Measurements from ENCODE around the gene TUFM. TPM values are rescaled to one million over a fixed set of nuclear protein-coding genes. Genes with fewer than 3 reads are reported as not detected.
A peak's percentile ranks its signal among the peaks of the same experiment; 100 is the strongest.
"Not testable (repeated sequence)": the region's sequence is repeated elsewhere in the genome, so short reads cannot be mapped to it uniquely, and the experiment has no call there.

TUFM gene
- 191 and 198 TPM in 2 replicates for total RNA-seq (2014; rRNA removed; shearing (Covaris generic))
- 228 and 267 TPM in 2 replicates for polyA plus RNA-seq (2015; cell fraction: cytosol; rRNA removed)
- polyA plus RNA-seq (2015; cell fraction: nucleus; rRNA removed) = 527 and 642 TPM in 2 replicates

DNA sequence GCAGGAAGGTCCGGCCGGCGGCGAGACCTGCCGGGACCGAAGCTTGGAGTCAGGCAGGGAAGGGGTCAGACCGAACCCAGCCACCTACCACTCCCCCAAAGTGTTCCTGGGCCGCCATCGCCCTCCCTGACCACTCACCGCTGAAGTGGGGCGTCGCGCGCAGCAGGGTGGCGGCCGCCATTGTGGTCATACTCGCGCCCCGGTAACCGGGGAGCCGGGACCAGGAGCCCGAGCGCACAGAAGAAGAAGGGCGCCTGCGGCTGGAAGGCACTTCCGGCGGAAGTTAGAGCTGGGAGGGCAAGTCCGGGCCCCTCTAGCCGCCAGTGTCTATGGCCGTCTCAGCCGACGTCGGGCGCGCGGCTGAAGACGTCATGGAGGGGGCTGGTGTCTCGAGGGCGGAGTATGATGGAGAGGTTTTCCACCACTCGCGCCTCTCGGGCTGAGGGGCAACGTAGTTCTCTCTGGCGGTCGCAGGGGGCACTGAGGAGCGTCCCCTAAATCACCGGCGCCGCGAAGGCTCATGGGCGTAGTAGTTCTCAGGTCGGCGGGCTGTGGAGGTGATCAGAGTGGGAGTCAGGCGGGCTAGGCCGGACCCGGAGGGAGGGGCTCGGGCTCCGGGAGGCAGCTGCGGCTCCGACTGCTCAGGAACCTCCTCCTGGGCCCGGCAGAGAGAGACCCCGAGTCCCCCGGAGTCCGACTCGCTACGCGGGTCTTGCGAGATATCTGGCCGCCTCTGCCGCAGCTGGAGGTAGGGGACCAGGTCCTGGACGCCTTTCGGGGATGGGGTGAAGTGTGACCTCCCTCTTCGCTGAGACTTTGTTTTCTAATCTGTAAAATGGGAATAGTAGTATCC is at the start of gene TUFM:
Gene TUFM (minus strand): TSS at position 269 of the 853 bp plus-strand sequence. CDS start 79 bp downstream, at position 190.
- peak; percentile 97 for DNase-seq (ENCODE audit: low read depth, low spot score)
- in situ Hi-C loops (cut with HindIII; ENCODE audit: low pct_unique_long_range_greater_than_20kb, low sequenced_read_pairs) = no loop called here

DNA sequence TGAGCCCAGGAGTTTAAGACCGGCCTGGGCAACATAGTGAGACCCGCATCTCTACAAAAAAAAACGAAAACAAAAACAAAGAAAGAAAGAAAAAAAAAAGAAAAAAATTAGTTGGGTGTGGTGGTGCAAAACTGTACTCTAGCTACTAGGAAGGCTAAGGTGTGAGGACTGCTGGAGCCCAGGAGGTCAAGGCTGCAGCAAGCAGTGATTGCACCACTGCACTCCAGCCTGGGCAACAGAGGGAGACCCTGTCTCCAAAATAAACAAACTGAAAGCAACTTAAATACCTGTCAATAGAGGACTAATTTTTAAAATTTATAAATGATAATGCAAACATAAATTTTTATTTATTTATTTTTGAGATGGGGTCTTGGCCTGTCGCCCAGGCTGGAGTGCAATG is 49.5 kb upstream of the TUFM start:
- DNase-seq (ENCODE audit: low read depth, low spot score) = no peak
- in situ Hi-C loops (cut with HindIII; ENCODE audit: low pct_unique_long_range_greater_than_20kb, low sequenced_read_pairs) = no loop called here

DNA sequence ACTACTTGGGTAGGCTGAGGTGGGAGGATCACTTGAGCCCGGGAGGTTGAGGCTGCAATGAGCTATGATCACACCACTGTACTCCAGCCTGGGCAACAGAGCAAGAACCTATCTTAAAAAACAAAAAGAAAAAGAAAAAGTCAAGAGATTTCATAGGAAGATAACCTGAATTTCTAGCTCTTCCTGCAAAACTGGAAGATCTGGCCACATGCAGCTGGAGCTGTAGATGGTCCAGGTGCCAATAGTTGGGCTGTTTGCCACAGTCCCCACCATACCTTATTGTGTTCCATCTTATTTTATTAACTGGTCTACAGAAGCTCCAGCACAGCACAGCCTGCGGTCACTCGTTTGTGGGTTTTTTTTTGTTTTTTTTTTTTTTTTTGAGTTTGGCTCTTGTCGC is 47.1 kb upstream of the TUFM start:
- in situ Hi-C loops (cut with HindIII; ENCODE audit: low pct_unique_long_range_greater_than_20kb, low sequenced_read_pairs) = no loop called here

DNA sequence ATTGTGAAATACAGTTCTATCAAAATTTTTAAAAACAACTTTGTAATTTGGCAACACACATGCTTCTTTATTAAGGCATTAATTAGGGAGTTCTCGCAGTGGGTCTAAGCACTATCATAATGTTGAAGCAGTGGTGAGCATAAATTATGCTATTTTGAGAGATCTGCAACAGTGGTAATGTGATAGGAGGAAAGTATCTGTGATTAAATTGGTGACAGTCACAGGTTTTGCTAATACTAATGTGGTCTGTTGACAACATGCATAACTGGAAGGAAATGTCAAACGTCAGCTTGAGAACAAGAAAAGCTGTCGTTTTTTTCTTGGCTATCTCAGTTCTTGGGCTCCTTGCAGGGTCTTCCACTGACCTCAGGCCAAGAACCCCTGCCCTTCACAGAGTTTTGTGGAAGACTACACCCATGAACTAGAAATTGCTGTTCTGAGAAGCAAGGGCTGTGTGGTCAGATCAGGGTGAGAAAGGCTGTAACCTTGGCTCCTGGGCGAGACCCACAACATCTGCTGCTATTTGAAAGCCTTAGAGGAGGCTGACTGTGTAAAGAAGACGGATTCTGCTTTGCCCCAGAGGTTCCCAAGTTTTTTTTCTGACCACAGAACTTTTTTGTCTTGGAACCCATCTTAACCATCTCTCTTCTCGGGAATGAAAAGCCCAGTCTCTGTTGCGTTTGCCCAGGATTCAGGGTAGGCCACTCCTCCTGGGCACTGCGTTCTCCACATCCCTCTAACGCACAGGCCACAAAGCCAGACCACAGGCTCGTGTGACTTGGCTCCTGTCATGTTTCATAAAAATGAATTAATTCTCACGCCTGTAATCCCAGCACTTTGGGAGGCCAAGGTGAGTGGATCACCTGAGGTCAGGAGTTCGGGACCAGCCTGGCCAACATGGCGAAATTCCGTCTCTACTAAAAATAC is 46.1 kb upstream of the TUFM start:
- no peak for DNase-seq (ENCODE audit: low read depth, low spot score)
- in situ Hi-C loops (cut with HindIII; ENCODE audit: low pct_unique_long_range_greater_than_20kb, low sequenced_read_pairs) = no loop called here

More for the DNA sequence above, 47.1 kb upstream of the TUFM start:
- DNase-seq (ENCODE audit: low read depth, low spot score) = no peak

DNA sequence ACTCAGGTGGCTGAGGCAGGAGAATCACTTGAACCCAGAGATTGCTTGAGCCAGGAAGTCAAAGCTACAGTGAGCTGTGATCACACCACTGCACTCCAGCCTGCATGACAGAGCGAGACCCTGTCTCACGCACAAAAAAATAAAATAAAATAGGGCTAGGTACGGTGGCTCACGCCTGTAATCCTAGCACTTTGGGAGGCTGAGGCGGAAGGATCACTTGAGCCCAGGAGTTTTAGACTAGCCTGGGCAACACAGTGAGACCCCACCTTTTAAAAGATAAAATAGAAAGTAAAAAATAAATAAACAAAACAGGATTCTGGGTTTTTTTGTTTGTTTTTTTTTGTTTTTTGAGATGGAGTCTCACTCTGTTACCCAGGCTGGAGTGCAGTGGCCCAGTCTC is 44.2 kb upstream of the TUFM start:
- DNase-seq (ENCODE audit: low read depth, low spot score); in situ Hi-C loops (cut with HindIII; ENCODE audit: low pct_unique_long_range_greater_than_20kb, low sequenced_read_pairs): not testable (repeated sequence)

DNA sequence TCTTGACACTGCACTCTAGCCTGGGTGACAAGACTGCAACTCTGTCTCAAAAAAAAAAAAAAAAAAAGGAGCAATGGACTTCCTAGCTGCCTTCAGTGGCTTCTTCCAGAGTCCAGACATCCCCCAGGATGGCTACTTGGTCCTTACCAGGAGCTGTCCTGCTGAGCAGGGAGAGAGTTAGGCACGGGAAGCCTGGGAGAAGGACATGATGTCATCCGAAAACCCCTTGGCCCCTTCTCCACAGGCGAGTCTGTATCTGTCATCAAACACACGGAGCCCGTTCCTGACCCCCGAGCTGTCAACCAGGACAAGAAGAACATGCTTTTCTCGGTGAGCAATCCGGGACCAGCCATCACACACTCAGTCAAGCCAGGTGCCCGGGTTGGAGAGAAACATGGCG is 40.8 kb upstream of the TUFM start:
- no peak for DNase-seq (ENCODE audit: low read depth, low spot score)
- in situ Hi-C loops (cut with HindIII; ENCODE audit: low pct_unique_long_range_greater_than_20kb, low sequenced_read_pairs) = no loop called here

DNA sequence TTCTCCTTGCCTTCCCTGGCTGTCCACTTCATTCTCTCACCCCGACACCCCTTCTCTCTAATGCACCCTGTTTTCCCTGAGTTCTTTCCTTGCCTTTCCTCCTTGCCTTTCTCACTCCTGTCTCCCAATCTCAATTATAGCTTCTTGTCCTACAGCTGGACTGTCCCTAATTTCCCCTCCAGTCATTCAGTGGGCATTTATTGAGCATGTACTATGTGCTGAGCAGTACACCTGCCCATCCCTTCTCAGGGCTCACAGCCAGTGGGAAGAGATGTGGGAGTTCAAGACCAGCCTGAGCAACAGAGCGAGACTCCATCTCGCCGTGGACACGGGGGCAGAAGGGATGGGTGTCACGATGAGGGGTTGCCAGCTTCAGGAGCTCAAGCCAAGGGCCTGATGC is 37.9 kb upstream of the TUFM start:
- no peak for DNase-seq (ENCODE audit: low read depth, low spot score)
- in situ Hi-C loops (cut with HindIII; ENCODE audit: low pct_unique_long_range_greater_than_20kb, low sequenced_read_pairs) = no loop called here

DNA sequence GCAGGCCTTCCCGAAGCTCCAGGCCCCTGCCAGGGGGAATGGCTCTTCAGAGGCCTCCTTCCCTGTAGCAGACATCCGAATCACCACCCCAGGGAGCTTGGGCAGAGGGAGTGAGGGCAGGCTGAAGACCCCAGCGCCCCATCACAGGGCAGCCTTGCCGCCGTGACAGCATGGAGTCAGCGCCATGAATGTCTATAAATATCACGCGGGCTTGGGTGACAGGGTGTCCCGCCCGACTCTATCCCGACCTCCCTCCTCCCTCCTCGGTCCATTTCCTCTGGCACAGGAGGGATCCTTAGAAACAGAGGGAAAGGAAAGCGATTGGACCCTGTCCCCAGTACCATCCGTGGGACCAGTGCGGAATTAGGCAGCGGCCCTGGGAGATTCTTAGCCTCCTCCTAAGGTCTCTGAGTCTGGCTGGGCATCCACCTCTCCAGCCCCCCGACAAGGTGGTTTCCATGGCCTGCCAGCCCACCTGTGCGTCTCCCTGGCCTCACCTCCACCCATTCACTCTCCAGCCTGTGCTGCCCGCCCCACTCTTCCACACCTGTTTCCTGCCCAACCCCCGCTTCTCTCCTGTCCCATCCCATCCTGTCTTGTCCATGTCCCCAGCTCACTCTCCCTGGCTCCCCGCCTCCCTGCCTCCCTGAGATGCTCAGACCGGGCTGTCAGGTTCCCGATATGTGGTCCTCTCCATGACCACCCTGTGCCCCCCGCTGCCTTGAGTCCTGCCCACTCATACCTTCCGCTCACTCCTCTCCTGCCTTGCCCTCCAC is 37.3 kb upstream of the TUFM start:
- DNase-seq (ENCODE audit: low read depth, low spot score) = no peak
- in situ Hi-C loops (cut with HindIII; ENCODE audit: low pct_unique_long_range_greater_than_20kb, low sequenced_read_pairs) = no loop called here

DNA sequence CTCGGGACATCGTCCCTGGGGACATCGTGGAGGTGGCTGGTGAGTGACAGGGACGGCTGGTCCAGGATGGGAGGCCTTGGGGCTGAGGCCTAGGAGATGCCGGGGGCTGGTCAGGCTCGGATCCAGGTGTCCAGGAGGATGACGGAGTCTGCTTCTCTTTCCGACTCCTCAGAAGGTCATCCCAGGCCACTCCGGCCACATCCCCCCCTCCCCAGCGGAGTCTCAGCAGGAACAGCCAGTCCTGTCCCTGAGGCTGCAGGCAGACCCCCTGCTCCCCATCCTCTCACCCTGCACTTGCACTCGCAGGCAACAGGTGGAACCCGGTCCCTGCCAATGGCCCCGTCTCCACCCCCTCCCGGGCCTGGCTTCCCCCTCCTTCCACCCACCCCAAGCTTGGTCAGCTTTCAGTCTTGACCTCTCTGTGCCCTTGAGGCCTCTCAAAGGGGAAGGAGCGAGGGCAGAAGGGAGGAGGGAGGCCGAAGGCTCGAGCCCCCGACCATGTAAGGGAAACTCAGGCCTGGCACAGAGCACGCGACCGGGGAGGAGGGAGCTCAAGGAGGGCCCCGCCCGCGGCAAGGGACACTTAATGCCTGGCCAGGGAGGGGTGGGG is 36.5 kb upstream of the TUFM start:
- DNase-seq (ENCODE audit: low read depth, low spot score) = no peak
- in situ Hi-C loops (cut with HindIII; ENCODE audit: low pct_unique_long_range_greater_than_20kb, low sequenced_read_pairs) = no loop called here

DNA sequence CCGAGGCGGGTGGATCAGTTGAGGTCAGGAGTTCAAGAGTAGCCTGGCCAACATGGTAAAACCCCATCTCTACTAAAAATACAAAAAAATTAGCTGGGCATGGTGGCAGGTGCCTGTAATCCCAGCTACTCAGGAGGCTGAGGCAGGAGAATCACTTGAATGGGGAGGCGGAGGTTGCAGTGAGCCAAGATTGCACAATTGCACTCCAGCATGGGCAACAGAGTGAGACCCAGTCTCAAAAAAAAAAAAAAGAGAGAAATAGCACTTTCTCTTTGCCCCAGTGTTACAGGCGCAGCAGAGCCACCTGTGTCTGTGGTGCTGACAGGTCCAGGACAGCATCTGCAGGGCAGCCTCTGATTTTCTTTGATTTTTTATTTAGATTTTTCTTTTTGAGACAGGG is 35.4 kb upstream of the TUFM start:
- DNase-seq (ENCODE audit: low read depth, low spot score); in situ Hi-C loops (cut with HindIII; ENCODE audit: low pct_unique_long_range_greater_than_20kb, low sequenced_read_pairs): not testable (repeated sequence)

DNA sequence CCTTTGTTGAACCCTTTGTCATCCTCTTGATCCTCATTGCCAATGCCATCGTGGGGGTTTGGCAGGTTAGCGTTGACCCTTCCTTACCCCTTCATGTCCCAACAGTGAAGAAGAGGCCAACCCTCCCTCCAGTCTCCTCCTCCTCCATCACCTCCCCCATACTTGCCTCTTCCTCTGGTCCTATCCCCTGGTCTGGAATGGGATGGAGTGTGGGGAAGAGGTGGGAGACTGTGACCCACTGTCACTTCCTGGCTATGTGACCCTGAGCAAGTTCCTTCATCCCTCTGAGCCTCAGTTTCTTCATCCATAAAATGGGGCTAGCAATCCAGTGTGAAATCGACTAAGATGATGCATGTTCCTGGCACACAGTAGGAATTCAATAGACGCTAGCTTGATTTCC is 34.8 kb upstream of the TUFM start:
- no peak for DNase-seq (ENCODE audit: low read depth, low spot score)
- in situ Hi-C loops (cut with HindIII; ENCODE audit: low pct_unique_long_range_greater_than_20kb, low sequenced_read_pairs) = no loop called here

DNA sequence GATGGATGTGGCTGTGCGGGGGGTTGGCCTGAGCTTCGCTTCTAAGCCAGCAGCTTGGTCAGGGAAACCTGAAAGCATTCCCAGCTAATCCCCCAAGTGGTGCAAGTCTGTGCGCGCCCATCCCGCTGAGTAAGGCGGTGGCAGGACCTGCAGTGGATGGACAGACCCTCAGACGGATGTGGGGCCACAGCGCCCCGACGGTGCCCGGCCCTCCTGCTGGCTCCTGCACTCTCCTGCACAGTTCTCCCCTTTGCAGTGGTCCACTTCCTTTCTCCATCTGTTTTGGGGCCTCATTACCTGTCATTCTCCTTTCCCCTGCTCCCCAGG is 34.4 kb upstream of the TUFM start:
- no peak for DNase-seq (ENCODE audit: low read depth, low spot score)
- in situ Hi-C loops (cut with HindIII; ENCODE audit: low pct_unique_long_range_greater_than_20kb, low sequenced_read_pairs) = no loop called here

DNA sequence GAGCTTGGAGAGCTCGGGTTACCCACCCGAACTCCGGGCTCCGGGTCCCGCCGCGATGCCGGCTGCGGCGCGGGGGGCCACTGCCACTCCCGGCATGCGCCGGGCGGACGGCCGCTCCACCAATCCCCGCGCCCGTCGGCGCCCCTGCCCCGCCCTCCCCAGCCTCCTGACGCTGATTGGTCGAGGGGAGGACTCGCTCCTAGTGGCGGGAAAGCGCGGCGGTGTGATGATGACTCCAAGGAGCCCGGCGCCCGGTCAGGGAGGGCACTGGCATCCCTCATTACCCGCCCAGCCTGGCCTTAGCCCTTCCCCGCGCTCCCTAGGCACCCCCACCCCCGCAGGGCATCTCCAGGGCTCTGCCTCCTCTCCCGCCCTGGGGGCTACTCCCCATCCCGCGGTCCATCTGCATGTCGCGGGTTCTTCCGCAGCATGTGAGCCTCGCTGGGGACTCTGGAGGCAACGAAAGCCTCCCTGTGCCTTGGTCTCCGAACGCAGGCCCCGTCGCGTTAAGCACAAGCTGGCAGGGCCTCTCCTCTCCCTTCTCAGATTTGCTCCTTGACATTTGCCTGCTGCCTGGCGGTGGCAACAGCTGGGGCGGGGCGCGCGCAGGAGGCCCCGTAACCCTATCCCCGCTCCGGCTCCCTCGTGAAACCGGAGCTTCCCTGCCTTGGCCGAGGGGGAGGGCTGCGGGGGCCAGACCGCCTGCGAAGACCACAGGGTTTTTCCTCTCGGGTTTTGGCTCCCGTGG is 33.9 kb upstream of the TUFM start:
- DNase-seq (ENCODE audit: low read depth, low spot score) = peak; percentile 76
- in situ Hi-C loops (cut with HindIII; ENCODE audit: low pct_unique_long_range_greater_than_20kb, low sequenced_read_pairs) = no loop called here

DNA sequence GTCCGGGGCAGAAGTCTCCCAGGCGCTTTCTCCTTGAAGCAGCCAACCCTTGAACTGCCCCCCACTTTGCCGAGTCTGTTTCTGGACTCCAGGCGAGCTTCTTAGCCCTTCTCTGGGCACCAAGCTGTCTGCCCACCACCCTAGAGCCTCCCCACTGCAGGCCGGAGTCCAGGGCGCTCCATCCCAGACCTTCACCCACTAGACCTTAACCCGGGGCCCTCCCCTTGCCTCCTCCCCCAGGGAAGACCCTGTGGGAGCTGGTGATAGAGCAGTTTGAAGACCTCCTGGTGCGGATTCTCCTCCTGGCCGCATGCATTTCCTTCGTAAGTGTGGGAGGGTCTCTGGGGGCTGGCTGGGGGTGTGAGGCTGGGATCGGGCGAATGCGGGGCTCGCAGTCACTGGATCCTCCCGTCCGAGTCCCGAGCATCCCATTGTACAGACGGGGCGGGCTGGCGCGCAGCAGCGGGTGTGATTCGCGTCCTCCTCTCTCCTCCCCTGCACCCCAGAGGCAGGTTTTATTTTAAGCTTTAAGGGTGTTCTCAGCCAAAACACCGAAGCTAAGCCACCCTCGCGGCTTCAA is 33.2 kb upstream of the TUFM start:
- no peak for DNase-seq (ENCODE audit: low read depth, low spot score)
- in situ Hi-C loops (cut with HindIII; ENCODE audit: low pct_unique_long_range_greater_than_20kb, low sequenced_read_pairs) = no loop called here

DNA sequence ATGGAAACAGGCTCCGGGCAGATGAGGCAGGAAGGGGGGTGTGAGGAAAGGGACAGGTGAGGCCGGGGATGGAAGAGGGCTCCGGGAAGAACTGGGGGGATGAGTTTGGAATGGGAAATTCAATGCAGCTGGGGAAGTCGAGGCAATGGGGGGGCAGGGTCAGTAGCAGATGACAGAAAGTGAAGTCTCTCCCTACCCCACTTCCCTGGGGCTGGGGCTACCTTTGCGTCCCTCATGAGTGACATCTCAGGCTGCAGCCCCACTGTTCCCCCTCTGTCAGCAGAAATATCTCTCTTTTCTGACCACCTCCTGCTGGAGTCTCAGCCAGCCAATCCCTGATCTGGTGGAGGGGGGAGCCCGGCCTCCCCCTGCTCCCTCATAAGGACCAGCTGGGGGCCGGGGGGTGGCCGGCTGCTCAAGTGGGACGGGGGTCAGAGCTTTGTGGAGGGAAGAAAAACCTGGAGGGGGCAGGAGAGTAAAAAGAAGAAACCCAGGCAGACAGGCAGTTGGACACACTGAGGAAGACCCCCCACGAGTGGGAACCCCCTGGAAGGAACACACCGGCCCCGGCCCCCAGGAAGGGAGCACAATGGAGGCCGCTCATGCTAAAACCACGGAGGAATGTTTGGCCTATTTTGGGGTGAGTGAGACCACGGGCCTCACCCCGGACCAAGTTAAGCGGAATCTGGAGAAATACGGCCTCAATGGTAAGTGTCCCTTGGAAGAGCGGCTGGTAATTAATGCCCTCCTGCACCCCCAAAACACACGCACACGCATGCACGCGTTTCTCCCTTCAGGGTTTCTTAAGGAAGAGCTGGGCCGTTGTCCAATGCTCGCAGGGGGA is 32.2 kb upstream of the TUFM start, which contains the start of gene ATP2A1:
Gene ATP2A1 (plus strand): TSS at position 406 of the 844 bp plus-strand sequence. CDS start 184 bp downstream, at position 590.
- in situ Hi-C loops (cut with HindIII; ENCODE audit: low pct_unique_long_range_greater_than_20kb, low sequenced_read_pairs) = no loop called here
- DNase-seq (ENCODE audit: low read depth, low spot score) = no peak

DNA sequence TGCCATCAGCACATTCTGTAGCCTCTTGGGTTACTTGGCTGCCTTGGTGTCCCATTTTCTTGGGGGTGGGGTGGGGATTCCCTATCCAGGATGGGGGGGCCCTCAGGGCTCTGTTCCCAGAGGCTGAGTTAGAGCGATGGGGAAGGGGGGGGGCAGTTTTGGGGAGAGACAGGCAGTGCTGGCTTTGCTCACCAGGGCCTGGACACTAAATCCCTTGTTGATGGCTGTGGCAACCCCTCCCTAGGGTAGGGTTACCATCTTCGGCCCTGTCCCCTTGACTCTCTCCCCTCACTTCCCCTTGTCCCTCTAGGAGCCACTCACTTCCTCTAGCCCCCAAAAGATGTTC is 31.5 kb upstream of the TUFM start:
- in situ Hi-C loops (cut with HindIII; ENCODE audit: low pct_unique_long_range_greater_than_20kb, low sequenced_read_pairs) = no loop called here

More for the DNA sequence above, 31.5 kb upstream of the TUFM start:
- DNase-seq (ENCODE audit: low read depth, low spot score) = no peak
